KMS-11 (cell line): Measurements from ENCODE around the gene CAMK4.

ENCODE experiments used
- H2AFZ ChIP-seq: fragments of 200-600 bp; sonication (generic); 2 replicates; pipeline ENCODE4 v1.6.1; 2016; ENCODE audit warnings: antibody characterized with exemption, mixed run types, low read depth
- H3K27ac ChIP-seq: fragments of 200-600 bp; sonication (generic); 2 replicates; pipeline ENCODE4 v1.6.1; 2016; ENCODE audit warnings: mild to moderate bottlenecking, mixed run types
- H3K27me3 ChIP-seq: fragments of 200-600 bp; sonication (generic); 2 replicates; pipeline ENCODE4 v1.6.1; 2017; ENCODE audit warnings: mild to moderate bottlenecking, low read depth, mixed run types, moderate library complexity; ENCODE audit not compliant: insufficient read depth
- H3K36me3 ChIP-seq: fragments of 200-600 bp; sonication (generic); 2 replicates; pipeline ENCODE4 v1.6.1; 2017; ENCODE audit warnings: mild to moderate bottlenecking, mixed run types; ENCODE audit not compliant: insufficient read depth
- H3K4me1 ChIP-seq: fragments of 200-600 bp; sonication (generic); 2 replicates; pipeline ENCODE4 v1.6.1; 2016; ENCODE audit warnings: mild to moderate bottlenecking, low read depth, mixed run types; ENCODE audit not compliant: poor library complexity, severe bottlenecking
- H3K4me2 ChIP-seq: fragments of 200-600 bp; sonication (generic); 2 replicates; pipeline ENCODE4 v1.7.0; 2016; ENCODE audit warnings: mild to moderate bottlenecking, mixed run types
- H3K4me3 ChIP-seq: fragments of 200-600 bp; sonication (generic); IDR thresholded peaks from 2 replicates; pipeline ENCODE4 v1.6.1; 2017; ENCODE audit warnings: low read depth, low read length, mixed read lengths; ENCODE audit not compliant: insufficient read depth
- H3K79me2 ChIP-seq: fragments of 200-600 bp; sonication (generic); 2 replicates; pipeline ENCODE4 v1.6.1; 2016; ENCODE audit warnings: low read depth, mixed run types; ENCODE audit not compliant: insufficient read depth
- H3K9ac ChIP-seq: fragments of 200-600 bp; sonication (generic); 2 replicates; pipeline ENCODE4 v1.6.1; 2016; ENCODE audit warnings: mild to moderate bottlenecking, mixed run types
- H4K20me1 ChIP-seq: fragments of 200-600 bp; sonication (generic); 2 replicates; pipeline ENCODE4 v1.6.1; 2016; ENCODE audit warnings: mild to moderate bottlenecking, mixed run types; ENCODE audit not compliant: insufficient read depth
- TF ChIP-seq, protein P1 (sequence below): fragments of 200-600 bp; sonication (generic); conservative IDR thresholded peaks from 2 replicates; pipeline ENCODE4 v1.6.1; 2017; ENCODE audit warnings: low read depth, mild to moderate bottlenecking, antibody characterized with exemption, low read length, moderate library complexity, mixed read lengths

The CAMK4 gene

GRCh38 chr5:111434800-111435199 is 210.6 kb downstream of the CAMK4 start:
- H3K4me2 ChIP-seq, result no peak overlapping the region
- H3K79me2 ChIP-seq, result no peaks in the 10 kb centered on the region
- H4K20me1 ChIP-seq, result no peaks in the 10 kb centered on the region
- no peaks in the 10 kb centered on the region for H3K4me1 ChIP-seq
- H3K9ac ChIP-seq, result no peak overlapping the region
- no peak overlapping the region for H3K27ac ChIP-seq
- H3K27me3 ChIP-seq, result no peaks in the 10 kb centered on the region
- no peaks in the 10 kb centered on the region for H3K36me3 ChIP-seq
- no peak overlapping the region for H3K4me3 ChIP-seq
- no peak overlapping the region for H2AFZ ChIP-seq
- TF ChIP-seq, protein P1, sequence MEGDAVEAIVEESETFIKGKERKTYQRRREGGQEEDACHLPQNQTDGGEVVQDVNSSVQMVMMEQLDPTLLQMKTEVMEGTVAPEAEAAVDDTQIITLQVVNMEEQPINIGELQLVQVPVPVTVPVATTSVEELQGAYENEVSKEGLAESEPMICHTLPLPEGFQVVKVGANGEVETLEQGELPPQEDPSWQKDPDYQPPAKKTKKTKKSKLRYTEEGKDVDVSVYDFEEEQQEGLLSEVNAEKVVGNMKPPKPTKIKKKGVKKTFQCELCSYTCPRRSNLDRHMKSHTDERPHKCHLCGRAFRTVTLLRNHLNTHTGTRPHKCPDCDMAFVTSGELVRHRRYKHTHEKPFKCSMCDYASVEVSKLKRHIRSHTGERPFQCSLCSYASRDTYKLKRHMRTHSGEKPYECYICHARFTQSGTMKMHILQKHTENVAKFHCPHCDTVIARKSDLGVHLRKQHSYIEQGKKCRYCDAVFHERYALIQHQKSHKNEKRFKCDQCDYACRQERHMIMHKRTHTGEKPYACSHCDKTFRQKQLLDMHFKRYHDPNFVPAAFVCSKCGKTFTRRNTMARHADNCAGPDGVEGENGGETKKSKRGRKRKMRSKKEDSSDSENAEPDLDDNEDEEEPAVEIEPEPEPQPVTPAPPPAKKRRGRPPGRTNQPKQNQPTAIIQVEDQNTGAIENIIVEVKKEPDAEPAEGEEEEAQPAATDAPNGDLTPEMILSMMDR, result no peak

- H2AFZ ChIP-seq, result no peak overlapping the region
- no peaks in the 10 kb centered on the region for H3K4me1 ChIP-seq
- no peak overlapping the region for H3K4me2 ChIP-seq
- no peaks in the 10 kb centered on the region for H4K20me1 ChIP-seq
- no peak overlapping the region for H3K4me3 ChIP-seq
- H3K27ac ChIP-seq, result no peak overlapping the region
- H3K27me3 ChIP-seq, result no peaks in the 10 kb centered on the region
- no peak overlapping the region for H3K9ac ChIP-seq
- no peaks in the 10 kb centered on the region for H3K36me3 ChIP-seq
- no peaks in the 10 kb centered on the region for H3K79me2 ChIP-seq
- TF ChIP-seq, protein P1, result no peak
These were observed 215.4 kb downstream of the CAMK4 start for GRCh38 chr5:111439473-111440075.

DNA sequence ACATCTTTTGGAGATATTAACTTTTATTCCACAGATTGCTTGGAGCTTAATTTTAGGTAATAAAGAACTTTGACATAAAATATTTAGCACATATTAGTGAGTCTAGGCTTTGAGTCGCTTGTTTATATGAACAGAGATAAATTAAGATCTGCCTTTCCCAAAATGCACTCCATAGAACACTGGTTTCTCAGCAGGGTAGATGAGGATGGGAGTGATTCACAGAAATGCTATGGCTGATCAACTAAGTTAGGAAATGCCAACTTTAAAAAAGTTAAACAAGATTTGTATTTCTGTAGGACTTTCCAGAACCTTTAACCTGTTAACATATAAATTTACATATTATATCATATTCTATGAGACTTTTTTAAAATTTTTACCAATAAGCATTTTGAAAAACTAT is 222.9 kb downstream of the CAMK4 start:
- Histone ChIP-seq H3K79me2 (no peaks in the 10 kb centered on the region), H3K27ac (no peak overlapping the region), H3K27me3 (no peaks in the 10 kb centered on the region), H2AFZ (no peak overlapping the region), H3K4me3 (no peak overlapping the region), H3K4me2 (no peak overlapping the region), H3K9ac (no peak overlapping the region), H4K20me1 (no peaks in the 10 kb centered on the region), H3K4me1 (no peaks in the 10 kb centered on the region), H3K36me3 (no peaks in the 10 kb centered on the region)
- TF ChIP-seq, protein P1, result no peak

DNA sequence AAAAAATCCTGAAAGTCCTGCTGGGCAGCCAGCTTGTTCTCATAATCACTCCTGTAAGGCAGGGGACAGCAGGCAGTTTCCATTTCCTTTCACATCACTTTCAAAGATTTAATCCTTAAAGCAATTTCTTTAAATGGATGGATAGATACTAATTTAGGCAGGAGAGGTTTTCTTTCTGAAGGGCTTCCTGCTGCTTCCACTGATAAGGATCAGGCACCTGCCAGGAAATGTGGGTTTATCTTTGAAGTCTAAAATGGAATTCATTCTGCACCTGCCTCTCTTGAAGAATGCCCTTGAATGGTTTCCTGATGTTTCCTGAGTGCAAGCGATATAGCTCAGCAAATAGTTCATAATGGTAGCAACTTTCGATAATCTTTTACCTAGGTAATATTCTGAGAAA is 223.6 kb downstream of the CAMK4 start:
- Histone ChIP-seq H2AFZ (no peak overlapping the region), H3K79me2 (no peaks in the 10 kb centered on the region), H3K36me3 (no peaks in the 10 kb centered on the region), H3K4me2 (no peak overlapping the region), H3K4me1 (no peaks in the 10 kb centered on the region), H3K27ac (no peak overlapping the region), H3K27me3 (no peaks in the 10 kb centered on the region), H3K4me3 (no peak overlapping the region), H3K9ac (no peak overlapping the region), H4K20me1 (no peaks in the 10 kb centered on the region)
- TF ChIP-seq, protein P1, result no peak
